H9 (cell line): ENCODE results near the gene BPTF. TPM values are rescaled to one million over a fixed set of nuclear protein-coding genes. Genes with fewer than 3 reads are reported as not detected.
"Not testable (repeated sequence)": the region's sequence is repeated elsewhere in the genome, so short reads cannot be mapped to it uniquely, and the experiment has no call there.

ENCODE experiments used
- DNase-seq: peaks from one replicate; pipeline ENCODE4 v3.0.0-alpha.2; 2017
- H2AFZ ChIP-seq: one replicate; pipeline ENCODE4 v1.6.1; 2013; ENCODE audit warnings: mild to moderate bottlenecking, low read length, control low read depth, moderate library complexity
- H2AK5ac ChIP-seq: 2 replicates; pipeline ENCODE4 v1.6.1; 2013; ENCODE audit warnings: low read length, control low read depth, mixed read lengths; ENCODE audit not compliant: insufficient read length
- H2BK120ac ChIP-seq: one replicate; pipeline ENCODE4 v1.6.1; 2013; ENCODE audit warnings: low read depth, mild to moderate bottlenecking, low read length, control low read depth, inconsistent platforms; ENCODE audit not compliant: poor library complexity, severe bottlenecking
- H2BK12ac ChIP-seq: 2 replicates; pipeline ENCODE4 v1.6.1; 2013; ENCODE audit warnings: low read length, control low read depth, mixed read lengths, low read depth; ENCODE audit not compliant: insufficient read length
- H2BK15ac ChIP-seq: 2 replicates; pipeline ENCODE4 v1.6.1; 2013; ENCODE audit warnings: low read depth, low read length, control low read depth
- H2BK20ac ChIP-seq: one replicate; pipeline ENCODE4 v1.6.1; 2013; ENCODE audit warnings: low read depth, mild to moderate bottlenecking, low read length, control low read depth, inconsistent platforms; ENCODE audit not compliant: poor library complexity, severe bottlenecking
- H2BK5ac ChIP-seq: 2 replicates; pipeline ENCODE4 v1.6.1; 2013; ENCODE audit warnings: low read length, control low read depth, mixed read lengths; ENCODE audit not compliant: insufficient read length
- H3K14ac ChIP-seq: 2 replicates; pipeline ENCODE4 v1.6.1; 2013; ENCODE audit warnings: low read length, control low read depth; ENCODE audit not compliant: insufficient read depth
- H3K18ac ChIP-seq: 2 replicates; pipeline ENCODE4 v1.6.1; 2013; ENCODE audit warnings: low read depth, mild to moderate bottlenecking, mixed read lengths, low read length, control low read depth; ENCODE audit not compliant: insufficient read length
- H3K23ac ChIP-seq: 2 replicates; pipeline ENCODE4 v1.6.1; 2013; ENCODE audit warnings: low read length, control low read depth, mixed read lengths, low read depth; ENCODE audit not compliant: insufficient read length
- H3K23me2 ChIP-seq: 2 replicates; pipeline ENCODE4 v1.6.1; 2013; ENCODE audit warnings: low read depth, mild to moderate bottlenecking, mixed read lengths, low read length, control low read depth; ENCODE audit not compliant: insufficient read length, poor library complexity, severe bottlenecking
- H3K27ac ChIP-seq: 2 replicates; pipeline ENCODE4 v1.5.1; 2013; ENCODE audit warnings: low read length, control low read depth, mixed read lengths, low read depth; ENCODE audit not compliant: insufficient read length
- H3K27me3 ChIP-seq: 2 replicates; pipeline ENCODE4 v1.6.1; 2013; ENCODE audit warnings: low read length, control low read depth, inconsistent platforms; ENCODE audit not compliant: insufficient read depth
- H3K4ac ChIP-seq: 2 replicates; pipeline ENCODE4 v1.6.1; 2013; ENCODE audit warnings: low read depth, mild to moderate bottlenecking, control low read depth, inconsistent platforms, low read length, moderate library complexity
- H3K4me1 ChIP-seq: 2 replicates; pipeline ENCODE4 v1.6.1; 2013; ENCODE audit warnings: low read length, control low read depth, inconsistent platforms; ENCODE audit not compliant: insufficient read depth
- H3K4me2 ChIP-seq: 2 replicates; pipeline ENCODE4 v1.6.1; 2013; ENCODE audit warnings: low read length, control low read depth, mixed read lengths; ENCODE audit not compliant: insufficient read length, insufficient read depth
- H3K56ac ChIP-seq: 2 replicates; pipeline ENCODE4 v1.6.1; 2013; ENCODE audit warnings: low read depth, mild to moderate bottlenecking, mixed read lengths, low read length, control low read depth; ENCODE audit not compliant: insufficient read length
- H3K79me1 ChIP-seq: 2 replicates; pipeline ENCODE4 v1.6.1; 2013; ENCODE audit warnings: low read depth, mild to moderate bottlenecking, moderate library complexity, low read length, control low read depth, inconsistent platforms; ENCODE audit not compliant: insufficient read depth, poor library complexity, severe bottlenecking
- H3K79me2 ChIP-seq: 2 replicates; pipeline ENCODE4 v1.6.1; 2013; ENCODE audit warnings: low read length, control low read depth, inconsistent platforms; ENCODE audit not compliant: insufficient read depth
- H3K9ac ChIP-seq: 2 replicates; pipeline ENCODE4 v1.6.1; 2013; ENCODE audit warnings: low read length, control low read depth, mixed read lengths; ENCODE audit not compliant: insufficient read length; ENCODE audit errors: extremely low read depth
- H3K9me3 ChIP-seq: one replicate; pipeline ENCODE4 v1.6.1; 2013; ENCODE audit warnings: low read depth, low read length, inconsistent platforms; ENCODE audit not compliant: control insufficient read depth
- H3T11ph ChIP-seq: one replicate; pipeline ENCODE4 v1.6.1; 2013; ENCODE audit warnings: mild to moderate bottlenecking, low read length, control low read depth, inconsistent platforms
- H4K20me1 ChIP-seq: one replicate; pipeline ENCODE4 v1.6.1; 2013; ENCODE audit not compliant: control insufficient read depth, insufficient read length, insufficient read depth
- H4K5ac ChIP-seq: 2 replicates; pipeline ENCODE4 v1.6.1; 2013; ENCODE audit warnings: low read depth, mild to moderate bottlenecking, mixed read lengths, low read length, control low read depth; ENCODE audit not compliant: insufficient read length
- H4K8ac ChIP-seq: replicated peaks from 2 replicates; pipeline ENCODE4 v1.6.1; 2013; ENCODE audit warnings: low read length, control low read depth, mixed read lengths, low read depth; ENCODE audit not compliant: insufficient read length
- H4K91ac ChIP-seq: 2 replicates; pipeline ENCODE4 v1.6.1; 2013; ENCODE audit warnings: low read depth, mild to moderate bottlenecking, moderate library complexity, mixed read lengths, low read length, control low read depth; ENCODE audit not compliant: insufficient read length
- H3K27ac Mint-ChIP-seq, 3 experiments: 2 replicates in 2 of 3; 3 replicates in 1 of 3; pipeline ENCODE4 v1.8.0; 2020 to 2021; ENCODE audit warnings: mixed read lengths in 3 of 3, mild to moderate bottlenecking in 1 of 3, moderate library complexity in 1 of 3
- H3K27me3 Mint-ChIP-seq: 2 replicates; pipeline ENCODE4 v1.8.0; 2021; ENCODE audit warnings: low read depth, mild to moderate bottlenecking, moderate library complexity, mixed read lengths
- H3K36me3 Mint-ChIP-seq, 3 experiments: 2 replicates in 2 of 3; 3 replicates in 1 of 3; pipeline ENCODE4 v1.8.0; 2020 to 2021; ENCODE audit warnings: low read depth in 3 of 3, mixed read lengths in 3 of 3; ENCODE audit not compliant: insufficient read depth in 1 of 3
- H3K4me1 Mint-ChIP-seq, 2 experiments: 2 replicates each; pipeline ENCODE4 v1.8.0; 2020; ENCODE audit warnings: mixed read lengths in 2 of 2
- H3K4me3 Mint-ChIP-seq, 2 experiments: 2 replicates in 1 of 2; 3 replicates in 1 of 2; pipeline ENCODE4 v1.8.0; 2020 to 2021; ENCODE audit warnings: mild to moderate bottlenecking in 2 of 2, mixed read lengths in 2 of 2, moderate library complexity in 1 of 2
- H3K9me3 Mint-ChIP-seq, 2 experiments: 2 replicates in 1 of 2; 3 replicates in 1 of 2; pipeline ENCODE4 v1.8.0; 2020; ENCODE audit warnings: mild to moderate bottlenecking in 2 of 2, mixed read lengths in 2 of 2, moderate library complexity in 1 of 2
- CTCF ChIP-seq: fragments of 200-600 bp; sonication (generic); conservative IDR thresholded peaks from 3 replicates; pipeline ENCODE4 v1.8.0; 2021; ENCODE audit warnings: antibody characterized with exemption, mild to moderate bottlenecking
- WGBS: extraction: QIAGEN DNeasy Blood & Tissue Kit; methylation state at CpG from one replicate; pipeline ENCODE4 v1.1.7; 2013; ENCODE audit warnings: missing lambda C conversion rate, low lambda C conversion rate, mixed read lengths; ENCODE audit not compliant: insufficient read length; ENCODE audit errors: extremely low coverage; 5-methylcytosine and 5-hydroxymethylcytosine counted together
- total RNA-seq: library from RNA; stranded (reverse); gene quantifications from 2 replicates; pipeline ENCODE4 v1.2.1, GENCODE V29; 2021

Gene BPTF
- total RNA-seq, 1 experiment from 2014 or later = 203 TPM

GRCh38 chr17:67959510-67959909, 134.2 kb downstream of the BPTF start:
- Histone ChIP-seq H4K8ac (no peak overlapping the region), H2BK20ac (no peak overlapping the region), H2BK15ac (no peak overlapping the region), H3K4ac (no peak overlapping the region), H3K18ac (no peak overlapping the region), H3K56ac (no peak overlapping the region), H3K23ac (no peak overlapping the region), H3K14ac (no peak overlapping the region), H2BK5ac (no peak overlapping the region), H2BK12ac (no peak overlapping the region), H3K23me2 (no peaks in the 10 kb centered on the region), H3K4me1 (peaks cover 2% of the 10 kb centered on the region; the same call in 1 of the 2 replicates), H3K27ac (no peak overlapping the region), H3K79me1 (peaks cover 3% of the 10 kb centered on the region), H3K9ac (no peak overlapping the region), H3K9me3 (no peaks in the 10 kb centered on the region), H3K79me2 (no peaks in the 10 kb centered on the region), H4K91ac (no peak overlapping the region), H2AK5ac (no peak overlapping the region), H3T11ph (no peak overlapping the region), H3K27me3 (no peaks in the 10 kb centered on the region), H4K5ac (no peak overlapping the region), H3K4me2 (no peak overlapping the region), H4K20me1 (no peaks in the 10 kb centered on the region), H2AFZ (no peak overlapping the region), H2BK120ac (no peak overlapping the region)
- H3K27me3 Mint-ChIP-seq = no peaks in the 10 kb centered on the region
- H3K4me3 Mint-ChIP-seq = no peak overlapping the region
- H3K4me1 Mint-ChIP-seq = peaks cover 6 to 11% of the 10 kb centered on the region in 2 experiments
- peaks cover 25 to 66% (median 52%) of the 10 kb centered on the region in 3 experiments; a peak in 6 of 7 replicates for H3K36me3 Mint-ChIP-seq
- no peak for DNase-seq
- peak overlapping the region; percentile 7 to 94 (median 88); a peak in 6 of 7 replicates for H3K27ac Mint-ChIP-seq
- no CpG with 5 or more reads among the region's 3 CpGs for WGBS
- H3K9me3 Mint-ChIP-seq = no peaks in the 10 kb centered on the region
- TF ChIP-seq CTCF = no peak

GRCh38 chr17:67960276-67960675, 135.0 kb downstream of the BPTF start:
- H2BK15ac ChIP-seq, H3K23ac ChIP-seq, H3K4ac ChIP-seq, H4K91ac ChIP-seq, DNase-seq, H3K79me2 ChIP-seq, H2BK20ac ChIP-seq, H3K56ac ChIP-seq, H2BK120ac ChIP-seq, H3K9me3 Mint-ChIP-seq, H3K18ac ChIP-seq, H2BK5ac ChIP-seq, H3K27me3 Mint-ChIP-seq, H3K14ac ChIP-seq, H3K9ac ChIP-seq, H2AK5ac ChIP-seq, H2BK12ac ChIP-seq, H3T11ph ChIP-seq, H3K4me2 ChIP-seq, H3K27me3 ChIP-seq, H4K20me1 ChIP-seq, H4K8ac ChIP-seq, H3K79me1 ChIP-seq, H3K9me3 ChIP-seq, H4K5ac ChIP-seq, H3K27ac ChIP-seq, H3K4me1 ChIP-seq, H3K23me2 ChIP-seq, H3K4me3 Mint-ChIP-seq, H2AFZ ChIP-seq: not testable (repeated sequence)
- Mint-ChIP-seq H3K36me3 (peaks cover 26 to 66% (median 51%) of the 10 kb centered on the region in 3 experiments; a peak in 6 of 7 replicates), H3K4me1 (peaks cover 6 to 11% of the 10 kb centered on the region in 2 experiments), H3K27ac (peak overlapping the region in 1 of 3 experiments; percentile 86; a peak in 2 of 7 replicates)
- no CpG with 5 or more reads among the region's 3 CpGs for WGBS
